DMS 273 treated with DMSO at 0.1 percent for 48 hours (cell line): Measurements from ENCODE around the gene SLC25A45.

ENCODE experiments used
- DNase-seq: peaks from one replicate; lab custom pipeline; 2025; lab: John Stamatoyannopoulos, UW

Gene SLC25A45

DNA sequence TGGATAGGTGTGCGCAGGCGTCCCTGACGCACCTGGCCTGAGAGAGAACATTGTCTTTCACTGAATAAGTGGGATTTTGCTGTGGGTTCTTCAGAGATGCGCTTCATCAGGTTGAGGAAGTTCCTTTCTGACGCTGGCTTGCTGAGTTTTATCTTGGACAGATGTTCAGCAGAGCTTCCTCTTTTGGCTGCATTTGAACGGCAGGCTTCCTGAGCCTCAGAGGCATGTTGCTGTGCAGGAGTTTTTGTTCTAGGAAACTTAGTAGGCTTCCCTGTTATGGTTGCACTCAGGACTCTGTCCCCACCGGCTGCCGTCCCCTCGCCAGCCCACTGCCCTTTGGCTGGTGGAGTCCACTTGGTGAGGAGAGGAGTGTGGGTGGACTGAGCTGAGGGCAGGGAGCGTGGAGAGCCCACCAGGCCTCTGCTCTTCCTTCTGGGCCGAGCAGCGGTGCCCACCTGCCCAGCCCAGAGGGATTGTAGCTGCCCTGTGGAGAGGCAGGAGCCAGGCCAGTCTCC is 21.2 kb upstream of the SLC25A45 start:
- no peak for DNase-seq

- DNase-seq: no peak
Measured at GRCh38 chr11:65402790-65403189, 20.3 kb upstream of the SLC25A45 start.

DNA sequence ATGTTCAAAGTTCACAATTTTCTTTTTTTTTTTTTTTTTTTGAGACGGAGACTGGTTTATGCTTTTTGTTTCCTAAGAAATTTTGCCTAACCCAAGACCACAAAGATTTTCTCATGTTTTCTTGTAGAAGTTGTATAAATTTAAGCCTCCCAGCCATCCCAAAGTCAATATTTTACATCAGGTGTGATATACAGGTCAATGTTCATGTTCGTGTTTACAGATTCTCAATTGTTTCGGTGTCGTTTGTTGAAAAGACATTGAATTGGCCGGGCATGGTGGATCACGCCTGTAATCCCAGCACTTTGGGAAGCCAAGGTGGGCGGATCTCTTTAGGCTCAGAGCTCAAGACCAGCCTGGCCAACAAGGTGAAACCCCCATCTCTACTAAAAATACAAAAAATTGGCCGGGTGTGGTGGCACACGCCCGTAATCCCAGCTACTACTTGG is 19.4 kb upstream of the SLC25A45 start:
- DNase-seq: no peak

DNA sequence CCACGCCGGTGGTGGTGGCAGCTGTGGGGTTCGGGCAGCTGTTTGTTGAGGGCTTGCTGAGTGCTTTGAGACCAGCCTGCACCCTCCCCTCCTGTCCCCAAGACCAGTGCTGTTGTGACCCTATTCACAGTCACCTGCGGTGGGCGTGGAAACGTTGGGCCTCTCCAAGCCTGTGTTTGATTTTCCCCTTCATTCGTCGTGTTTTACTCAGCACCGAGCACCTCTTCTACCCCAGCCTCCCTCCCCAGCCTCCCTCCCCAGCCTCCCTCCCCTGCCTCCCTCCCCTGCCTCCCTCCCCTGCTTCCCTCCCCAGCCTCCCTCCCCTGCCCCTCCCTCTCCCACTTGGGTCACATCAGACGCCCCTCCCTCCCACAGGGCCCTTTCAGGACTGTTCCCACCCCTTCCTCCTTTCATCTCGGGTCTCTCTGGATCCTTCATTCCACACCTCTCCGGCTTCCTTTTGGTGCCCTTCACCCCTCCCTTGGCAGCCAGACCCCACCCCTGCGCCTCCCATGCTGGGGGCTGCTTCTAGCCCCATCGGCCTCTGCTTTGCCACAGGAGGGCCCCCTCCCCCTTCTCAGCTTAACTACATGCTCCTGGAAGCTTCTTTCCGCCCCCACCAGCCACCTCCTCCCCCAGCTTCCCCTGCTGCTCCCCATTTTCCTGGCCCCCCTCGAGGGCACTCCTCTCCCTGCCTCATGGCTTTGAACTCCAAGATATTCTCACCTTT is 18.8 kb upstream of the SLC25A45 start:
- no peak for DNase-seq

DNA sequence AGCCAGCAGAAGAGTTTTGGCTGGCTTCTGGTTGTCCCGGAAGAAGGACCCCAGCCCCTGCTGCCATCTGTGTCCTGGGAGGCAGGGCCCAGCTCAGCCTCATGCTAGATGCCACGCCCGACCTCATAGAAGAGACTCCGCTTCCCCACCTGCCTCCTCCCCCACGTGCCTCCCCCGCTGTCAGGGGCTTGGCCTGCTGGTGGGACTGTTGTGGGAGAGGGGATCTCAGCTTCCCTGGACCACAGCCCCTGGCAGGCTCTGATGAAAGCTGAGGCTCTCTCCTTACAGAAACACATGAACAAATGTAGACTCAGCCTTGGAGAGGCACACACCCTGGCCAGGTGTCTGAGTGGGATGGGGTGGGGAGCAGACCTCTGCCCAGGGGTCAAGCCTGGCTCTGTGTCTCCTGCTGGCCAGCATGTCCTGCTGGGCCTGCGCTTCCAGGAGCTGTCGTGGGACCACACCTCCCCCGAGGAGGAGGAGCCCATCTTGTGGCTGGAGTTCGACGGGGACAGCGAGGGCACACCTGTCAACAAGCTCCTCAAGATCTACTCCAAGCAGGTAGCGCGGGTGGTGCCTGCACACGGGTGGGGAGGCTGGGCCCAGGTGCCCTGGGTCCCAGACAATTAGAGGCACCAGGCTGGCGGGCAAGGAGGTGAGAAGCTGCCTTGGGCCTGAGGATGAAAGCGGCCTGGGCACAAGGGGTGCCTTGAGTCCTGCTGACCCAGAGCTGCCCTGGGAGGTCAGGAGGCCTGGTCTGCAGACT is 18.0 kb upstream of the SLC25A45 start:
- DNase-seq: no peak

GRCh38 chr11:65399845-65400244 is 17.4 kb upstream of the SLC25A45 start:
- DNase-seq: no peak

DNA sequence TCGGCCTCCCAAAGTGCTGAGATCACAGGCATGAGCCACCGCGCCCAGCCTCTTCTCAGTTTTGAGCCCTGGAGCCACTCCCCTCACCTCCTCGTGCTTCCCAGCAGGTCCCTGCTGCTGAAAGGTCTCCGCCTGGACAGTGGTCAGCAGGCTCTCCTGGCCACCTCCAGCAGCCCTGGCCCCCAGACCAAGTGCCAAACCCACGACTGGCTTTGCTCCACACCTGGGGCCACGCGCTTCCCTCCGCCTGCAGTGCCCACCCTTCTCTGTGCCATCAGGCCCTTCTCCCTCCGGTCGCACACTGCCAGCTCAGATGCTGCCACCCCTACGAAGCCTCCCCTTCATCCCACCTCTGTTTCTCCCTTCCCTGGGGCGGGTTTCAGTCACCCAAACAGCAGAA is 16.8 kb upstream of the SLC25A45 start:
- no peak for DNase-seq

DNA sequence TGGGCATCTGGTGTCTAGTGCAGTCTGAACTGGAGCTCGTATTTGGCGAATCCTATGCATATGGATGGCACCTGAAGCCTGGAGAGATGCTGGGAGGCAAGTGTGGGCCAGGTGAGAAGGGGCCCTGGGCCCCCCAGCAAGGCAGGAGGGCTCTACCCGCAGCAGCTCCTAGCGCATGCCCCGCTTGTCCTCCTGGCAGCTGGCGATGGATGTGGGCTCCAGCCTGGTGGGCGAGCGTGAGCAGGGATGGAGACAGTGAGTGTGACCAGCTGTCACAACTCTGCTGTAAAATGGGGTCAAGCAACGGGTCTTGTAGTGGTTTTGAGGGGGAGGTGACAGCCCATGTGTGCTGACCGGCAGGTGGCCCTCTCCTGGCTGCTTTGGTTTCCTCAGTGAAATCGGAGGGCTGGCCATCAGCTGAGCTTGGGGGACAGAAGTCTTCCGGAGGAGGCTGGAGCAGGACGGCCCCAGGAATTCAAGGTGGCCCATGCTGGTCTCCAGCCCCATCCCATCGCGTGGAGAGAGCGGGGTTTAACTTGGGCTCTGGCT is 16.0 kb upstream of the SLC25A45 start:
- DNase-seq: no peak

- no peak for DNase-seq
Measured at GRCh38 chr11:65396769-65397745, 14.6 kb upstream of the SLC25A45 start.

GRCh38 chr11:65395961-65396530 is 13.6 kb upstream of the SLC25A45 start:
- no peak for DNase-seq

DNA sequence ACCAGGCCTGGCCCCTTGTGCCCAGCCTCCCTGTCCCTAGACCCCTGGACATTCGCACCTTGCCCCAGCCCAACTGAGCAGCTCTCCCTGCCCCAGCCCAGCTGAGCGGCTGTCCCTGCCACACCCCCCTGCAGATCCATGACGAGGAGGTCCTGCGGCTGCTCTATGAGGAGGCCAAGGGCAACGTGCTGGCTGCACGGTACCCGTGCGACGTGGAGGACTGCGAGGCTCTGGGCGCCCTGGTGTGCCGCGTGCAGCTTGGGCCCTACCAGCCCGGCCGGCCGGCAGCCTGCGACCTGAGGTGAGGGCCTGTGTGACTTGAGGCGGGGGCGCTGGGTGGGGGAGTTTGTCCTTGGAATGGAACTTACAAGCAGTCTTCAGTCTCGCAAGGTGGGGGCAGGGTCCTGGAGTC is 11.7 kb upstream of the SLC25A45 start:
- no peak for DNase-seq

DNA sequence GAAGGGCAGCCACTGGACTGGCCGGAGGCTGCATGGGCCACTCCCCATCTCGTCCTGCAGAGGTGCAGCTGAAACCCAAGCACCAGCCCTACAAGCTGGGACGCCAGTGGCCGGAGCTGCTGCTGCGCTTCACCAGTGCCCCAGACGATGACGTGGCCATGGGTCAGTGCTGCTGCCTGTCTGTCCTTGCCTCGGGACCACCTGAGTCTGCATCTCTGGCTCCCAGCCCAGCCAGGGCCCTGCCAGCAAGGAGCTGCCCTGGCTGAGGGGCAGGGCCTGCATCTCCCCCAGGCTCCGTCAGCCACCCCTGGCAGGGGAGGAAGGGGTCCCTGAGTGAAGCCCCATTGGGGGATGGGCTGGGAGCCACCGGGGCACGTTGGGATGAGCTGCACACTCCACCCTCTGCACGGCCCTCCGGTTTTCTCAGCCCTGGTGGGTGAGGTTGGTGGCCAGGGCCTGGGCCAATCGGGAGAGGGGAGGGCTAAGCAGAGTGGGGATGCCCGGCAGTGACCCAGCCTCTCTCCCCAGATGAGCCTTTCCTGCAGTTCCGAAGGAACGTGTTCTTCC is 11.2 kb upstream of the SLC25A45 start:
- no peak for DNase-seq

GRCh38 chr11:65392899-65393298 is 10.5 kb upstream of the SLC25A45 start:
- DNase-seq: no peak

- DNase-seq: no peak
Measured at GRCh38 chr11:65392186-65392829, 9.9 kb upstream of the SLC25A45 start.

DNA sequence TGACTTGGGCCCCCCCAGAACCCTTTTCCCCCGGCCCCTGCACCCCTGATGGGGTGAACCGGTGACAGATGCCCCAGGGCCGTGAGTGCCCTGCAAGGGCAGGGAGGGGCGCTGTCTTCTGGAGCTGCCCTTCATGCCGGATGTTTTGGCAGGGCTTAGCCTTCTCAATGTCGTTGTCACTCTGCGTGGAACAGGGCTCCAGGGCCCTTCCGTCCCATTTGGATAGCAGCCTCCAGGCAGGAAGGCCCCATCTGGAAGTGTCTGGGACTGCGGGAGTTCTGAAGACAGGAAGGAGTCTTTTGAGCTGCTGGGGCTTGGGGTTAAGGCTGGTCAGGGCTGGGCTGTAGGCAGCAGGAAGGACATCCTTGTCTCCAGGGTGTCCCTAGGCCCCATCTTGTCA is 8.6 kb upstream of the SLC25A45 start:
- DNase-seq: no peak

DNA sequence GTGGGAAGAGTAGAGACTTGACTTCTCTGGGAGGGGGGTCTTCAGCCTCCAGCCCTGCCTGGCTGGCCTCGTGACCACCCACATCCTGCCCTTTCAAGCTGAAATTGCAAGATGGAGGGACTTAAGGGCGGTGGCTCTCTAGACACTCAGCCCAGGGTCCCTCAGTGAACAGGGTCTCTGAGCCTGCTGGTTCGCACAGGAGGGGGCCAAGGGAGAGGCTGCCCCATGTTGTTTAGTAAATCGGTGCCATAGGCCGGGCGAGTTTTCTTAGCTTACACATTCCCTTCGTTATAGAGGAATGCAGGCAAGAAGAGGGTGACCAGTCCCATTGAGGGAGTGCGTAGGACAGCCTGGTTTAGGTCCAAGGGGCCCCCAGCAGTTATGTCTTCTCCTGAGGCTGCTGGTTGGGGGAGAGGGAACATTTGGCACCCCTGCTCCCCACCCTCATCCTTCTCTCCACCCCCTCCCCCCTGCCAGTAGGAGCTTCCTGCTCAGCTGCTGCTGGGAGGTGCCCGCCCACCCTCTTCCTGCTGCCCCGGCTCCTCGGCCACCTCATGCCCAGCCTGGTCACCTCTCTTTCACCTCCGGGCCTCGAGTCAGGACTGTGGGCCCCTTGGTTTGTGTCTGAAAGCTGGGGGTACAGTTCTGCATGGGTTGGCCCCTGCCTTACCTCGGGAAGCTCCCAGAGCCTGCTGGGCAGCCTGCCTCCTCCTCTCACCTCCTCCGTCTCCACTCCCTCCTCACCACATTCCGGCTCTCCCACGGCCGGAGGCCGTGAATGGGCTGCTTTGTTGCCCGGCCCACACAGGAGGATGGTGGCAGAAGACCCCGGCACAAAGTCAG is 7.9 kb upstream of the SLC25A45 start:
- no peak for DNase-seq

DNA sequence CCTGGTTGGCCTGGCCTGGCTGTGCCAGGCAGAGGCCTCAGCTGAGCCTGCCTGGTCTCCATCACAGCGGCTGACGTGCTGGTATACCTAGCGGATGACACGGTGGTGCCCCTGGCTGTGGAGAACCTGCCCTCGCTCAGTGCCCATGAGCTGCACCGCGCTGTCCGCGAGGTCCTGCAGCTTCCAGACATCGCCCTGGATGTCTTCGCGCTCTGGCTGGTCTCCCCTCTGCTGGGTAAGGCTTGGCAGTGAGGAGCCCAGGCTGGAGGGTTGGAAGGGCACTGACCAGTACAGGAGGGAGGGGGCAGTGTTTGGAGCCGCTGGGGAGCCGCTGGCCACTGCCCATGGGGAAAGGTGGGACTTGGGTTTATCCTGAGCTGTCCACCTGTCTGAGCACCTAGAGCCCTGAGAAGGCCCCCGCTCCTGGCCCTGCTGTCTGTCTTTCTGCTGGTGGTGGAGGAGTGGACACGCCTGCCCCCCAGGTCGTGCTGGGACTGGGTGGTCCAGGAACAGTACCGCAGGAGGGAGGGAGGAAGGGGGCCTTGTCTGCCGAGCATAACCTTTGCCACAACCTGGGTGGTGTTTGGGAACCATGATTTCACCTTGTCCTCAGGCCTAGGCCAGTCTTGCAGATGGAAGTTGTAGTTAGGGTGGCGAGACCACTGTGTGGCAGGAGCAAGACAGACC is 7.0 kb upstream of the SLC25A45 start:
- no peak for DNase-seq

- DNase-seq: no peak
Measured at GRCh38 chr11:65388731-65389130, 6.3 kb upstream of the SLC25A45 start.
